Aorta (tissue), 5 donors: ENCODE measurements around the gene PDIA6. TPM values are rescaled to one million over a fixed set of nuclear protein-coding genes. Genes with fewer than 3 reads are reported as not detected.
A peak's percentile ranks its signal among the peaks of the same experiment; 100 is the strongest.

Experiments
- ATAC-seq: fragments of 200-7000 bp; cut with Tn5 transposase; one replicate; pipeline ENCODE4 v1.9.1; 2022; ENCODE audit warnings: moderate library complexity; ENCODE audit not compliant: low FRiP score
- DNase-seq, 2 donors: peaks; one replicate each; pipeline ENCODE4 v3.0.0-alpha.2; 2020
- H3K27ac ChIP-seq, 2 donors: one replicate each; pipeline ENCODE4 v1.5.1; 2013; ENCODE audit warnings: low read length in 2 of 2, mild to moderate bottlenecking in 2 of 2, moderate library complexity in 2 of 2, control low read depth in 1 of 2, inconsistent platforms in 1 of 2, low read depth in 1 of 2
- H3K27me3 ChIP-seq, 2 donors: one replicate each; pipeline ENCODE4 v1.6.1; 2013; ENCODE audit warnings: control low read depth in 1 of 2, low read length in 1 of 2, mild to moderate bottlenecking in 1 of 2, moderate library complexity in 1 of 2; ENCODE audit not compliant: insufficient read depth in 2 of 2, control insufficient read depth in 1 of 2
- H3K36me3 ChIP-seq, 2 donors: one replicate each; pipeline ENCODE4 v1.6.1; 2013; ENCODE audit warnings: control low read depth in 1 of 2, low read length in 1 of 2, mild to moderate bottlenecking in 1 of 2; ENCODE audit not compliant: insufficient read depth in 2 of 2, control insufficient read depth in 1 of 2
- H3K4me1 ChIP-seq, 2 donors: one replicate each; pipeline ENCODE4 v1.6.1; 2013; ENCODE audit warnings: low read length in 2 of 2, control low read depth in 1 of 2, mild to moderate bottlenecking in 1 of 2, moderate library complexity in 1 of 2; ENCODE audit not compliant: insufficient read depth in 2 of 2, control insufficient read depth in 1 of 2
- H3K4me3 ChIP-seq, 2 donors: one replicate each; pipeline ENCODE4 v1.5.1; 2013; ENCODE audit warnings: low read length in 2 of 2, control low read depth in 1 of 2, mild to moderate bottlenecking in 1 of 2
- H3K9me3 ChIP-seq: one replicate; pipeline ENCODE4 v1.6.1; 2013; ENCODE audit warnings: mild to moderate bottlenecking, low read length; ENCODE audit not compliant: control insufficient read depth
- WGBS, 2 donors: extraction: QIAGEN DNeasy Blood & Tissue Kit; methylation state at CpG; one replicate each; pipeline ENCODE4 v1.1.7; 2013; 5-methylcytosine and 5-hydroxymethylcytosine counted together
- intact Hi-C, 2 donors: fragments of 100-400 bp; cut with DNase I; formaldehyde crosslinking; loops; one replicate each; pipeline versions ENCODE4 v1.14.2 to v1.15.0; 2022
- polyA plus RNA-seq, 2 donors: library from polyadenylated mRNA; stranded (reverse); fragments of 200-250 nt; gene quantifications; one replicate each; pipeline ENCODE4 v1.2.3, GENCODE V29; 2013
- total RNA-seq, 2 donors: library from RNA; stranded (reverse); fragmentation: NEBNext Ultra II Directional; extraction: Animal tissue kit (Norgen Biotek cat#: 25700); gene quantifications; one replicate each; pipeline ENCODE4 v1.2.1, GENCODE V29; 2021
- donor health status: healthy with polysubstance abuse.
- donor health status: Bipolar disorder and iron deficiency.
- donor health status: DM: no; HTN: no; CAD: no.
- donor health status: DM: no; HTN: no; CAD: no.
- donor health status: DM: yes; HTN: yes; CAD: no.

Gene PDIA6
- total and polyA plus RNA-seq, 4 donors, result 89.4 to 128 (median 105) TPM

DNA sequence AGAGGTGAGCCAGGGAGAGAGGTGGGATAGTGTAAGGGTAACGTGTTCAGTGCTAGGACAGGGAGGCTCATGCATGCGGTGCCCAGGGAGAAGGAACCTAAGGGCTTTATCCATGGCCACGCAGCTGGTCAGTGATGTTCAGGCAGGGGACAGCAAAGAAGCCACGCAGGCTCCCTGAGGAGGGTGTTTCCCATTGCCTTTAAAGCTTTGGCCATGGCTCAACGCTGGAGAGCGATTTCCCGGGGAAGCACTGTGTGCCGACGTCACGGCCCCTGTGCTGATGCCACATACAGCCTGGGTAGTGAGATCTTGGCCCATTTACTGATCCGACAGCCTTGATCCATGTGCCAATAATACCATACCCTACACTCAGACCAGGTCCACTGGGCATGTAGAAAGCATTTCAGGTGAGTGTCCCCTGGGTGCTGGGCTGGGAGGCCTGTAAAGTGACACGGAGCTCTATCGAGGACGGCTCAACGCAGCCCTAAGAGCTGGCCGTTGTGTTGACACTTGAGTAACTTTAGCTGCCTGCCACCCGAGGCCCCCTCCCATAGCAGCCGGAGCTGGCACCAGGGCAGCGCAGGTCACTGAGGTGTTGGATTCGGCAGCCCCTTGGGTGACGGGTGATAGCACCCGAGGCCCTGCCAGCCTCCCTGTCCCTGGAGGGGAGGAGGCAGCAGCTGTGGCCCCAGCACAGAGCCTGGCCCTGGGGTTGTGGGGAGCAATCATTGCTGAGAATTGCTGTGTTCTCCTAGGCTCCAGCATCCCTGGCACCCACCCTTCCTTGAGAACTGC, 41.4 kb downstream of the PDIA6 start:
- no peak overlapping the region for H3K27ac ChIP-seq
- intact Hi-C loops, result no loop called here
- 77 to 82% methylated on average over 22 of the region's 22 CpGs for WGBS, 2 donors
- H3K27me3 ChIP-seq, result no peaks in the 10 kb centered on the region
- no peaks in the 10 kb centered on the region for H3K4me1 ChIP-seq
- no peak overlapping the region for H3K4me3 ChIP-seq
- DNase-seq (peak in 1 of 2 donors; percentile 67), ATAC-seq (no peak)
- no peaks in the 10 kb centered on the region for H3K36me3 ChIP-seq
- H3K9me3 ChIP-seq, result no peaks in the 10 kb centered on the region

DNA sequence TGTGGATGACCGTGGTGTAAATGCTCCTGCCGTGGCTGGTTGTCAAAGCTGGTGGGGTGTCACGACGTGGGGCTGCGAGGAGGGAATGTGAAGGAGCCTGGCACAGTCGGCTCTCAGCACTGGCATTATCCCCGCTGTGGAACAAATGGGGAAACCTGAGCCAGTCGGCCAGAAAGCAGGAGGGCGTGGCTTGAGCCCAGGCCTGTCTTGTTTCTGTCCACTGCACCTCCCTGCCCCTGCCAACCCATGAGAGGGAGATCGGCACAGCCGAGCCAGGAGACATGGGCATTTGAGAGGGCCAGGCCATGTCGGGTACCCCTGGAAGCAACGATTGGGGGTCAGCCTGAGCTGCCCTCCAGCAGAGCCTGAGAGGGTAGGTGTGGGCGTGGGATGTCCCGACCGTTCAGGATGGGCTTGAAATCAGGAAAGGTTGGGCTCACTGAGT, 44.5 kb downstream of the PDIA6 start:
- H3K9me3 ChIP-seq, result no peaks in the 10 kb centered on the region
- no peak overlapping the region for H3K4me3 ChIP-seq
- no peak overlapping the region for H3K27ac ChIP-seq
- intact Hi-C loops, result no loop called here
- H3K36me3 ChIP-seq, result no peaks in the 10 kb centered on the region
- ATAC-seq, result no peak
- H3K27me3 ChIP-seq, result no peaks in the 10 kb centered on the region
- peak in 1 of 2 donors; percentile 67 for DNase-seq
- WGBS, 2 donors, result 64 to 66% methylated on average over 15 to 16 of the region's 16 CpGs
- no peaks in the 10 kb centered on the region for H3K4me1 ChIP-seq

DNA sequence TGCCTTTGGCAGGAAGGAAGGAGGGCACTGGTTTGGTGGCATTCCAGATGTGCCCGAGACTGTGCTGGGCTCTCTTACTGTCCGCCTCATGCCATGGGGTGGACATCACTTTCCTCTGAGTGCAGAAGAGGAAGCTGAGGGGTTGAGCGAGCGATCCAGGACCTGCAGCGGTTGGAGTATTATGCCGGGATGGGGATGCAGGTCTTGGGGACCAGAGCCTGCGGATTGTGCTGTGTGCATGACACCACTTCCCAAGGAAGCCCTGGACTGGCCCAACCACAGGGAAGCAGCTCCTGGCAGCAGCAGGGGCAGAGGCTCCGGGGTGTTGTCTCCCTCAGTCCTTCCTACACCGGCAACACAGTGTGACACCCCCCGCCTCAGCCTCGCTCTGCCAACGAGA, 46.7 kb downstream of the PDIA6 start:
- WGBS, 2 donors, result 87 to 90% methylated on average over 12 of the region's 12 CpGs
- Histone ChIP-seq H3K27ac (no peak overlapping the region), H3K4me3 (no peak overlapping the region), H3K9me3 (no peaks in the 10 kb centered on the region), H3K27me3 (no peaks in the 10 kb centered on the region), H3K4me1 (no peaks in the 10 kb centered on the region), H3K36me3 (no peaks in the 10 kb centered on the region)
- DNase-seq (peak in 1 of 2 donors; percentile 43), ATAC-seq (no peak)
- intact Hi-C loops, result no loop called here

GRCh38 chr2:10765461-10765860, 47.1 kb downstream of the PDIA6 start:
- H3K27me3 ChIP-seq, result no peaks in the 10 kb centered on the region
- intact Hi-C loops, result no loop called here
- H3K4me3 ChIP-seq, result no peak overlapping the region
- H3K9me3 ChIP-seq, result no peaks in the 10 kb centered on the region
- ATAC-seq (no peak), DNase-seq (peak in 1 of 2 donors; percentile 24)
- H3K36me3 ChIP-seq, result no peaks in the 10 kb centered on the region
- WGBS, 2 donors, result 76 to 78% methylated on average over 5 of the region's 5 CpGs
- H3K4me1 ChIP-seq, result no peaks in the 10 kb centered on the region
- no peak overlapping the region for H3K27ac ChIP-seq

GRCh38 chr2:10764896-10765295, 47.7 kb downstream of the PDIA6 start:
- no peak overlapping the region for H3K27ac ChIP-seq
- no peaks in the 10 kb centered on the region for H3K4me1 ChIP-seq
- ATAC-seq (no peak), DNase-seq (peak in 1 of 2 donors; percentile 35)
- no peaks in the 10 kb centered on the region for H3K27me3 ChIP-seq
- no peak overlapping the region for H3K4me3 ChIP-seq
- intact Hi-C loops, result no loop called here
- H3K36me3 ChIP-seq, result no peaks in the 10 kb centered on the region
- H3K9me3 ChIP-seq, result no peaks in the 10 kb centered on the region
- WGBS, 2 donors, result 88 to 90% methylated on average over 4 of the region's 4 CpGs

- no peak for ATAC-seq
- Histone ChIP-seq H3K9me3 (no peaks in the 10 kb centered on the region), H3K4me1 (no peaks in the 10 kb centered on the region), H3K36me3 (no peaks in the 10 kb centered on the region), H3K27ac (no peak overlapping the region), H3K27me3 (no peaks in the 10 kb centered on the region), H3K4me3 (no peak overlapping the region)
- 77 to 79% methylated on average over 18 of the region's 18 CpGs for WGBS, 2 donors
- DNase-seq, result peak in 1 of 2 donors; percentile 55
- intact Hi-C loops, result no loop called here
Measured at GRCh38 chr2:10764096-10764785, 48.3 kb downstream of the PDIA6 start.

DNA sequence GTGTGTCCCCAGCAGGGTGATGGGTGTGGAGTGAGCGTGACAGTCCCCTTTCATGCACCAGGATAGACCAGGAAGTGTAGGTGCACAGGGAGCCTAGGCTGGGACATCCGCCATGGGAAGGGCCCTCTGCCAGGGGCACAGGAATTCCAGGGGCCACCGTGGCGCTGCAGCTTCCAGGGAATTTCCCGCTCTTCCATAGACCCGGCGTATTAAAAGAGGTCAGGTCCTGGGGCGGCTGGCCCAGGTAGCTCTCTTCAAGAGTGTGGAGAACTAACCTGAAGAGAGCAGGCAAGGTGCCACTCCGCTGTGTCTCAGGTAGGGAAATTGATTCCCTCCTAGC, 49.2 kb downstream of the PDIA6 start:
- H3K4me1 ChIP-seq, result no peaks in the 10 kb centered on the region
- H3K4me3 ChIP-seq, result no peak overlapping the region
- no peaks in the 10 kb centered on the region for H3K36me3 ChIP-seq
- H3K27me3 ChIP-seq, result no peaks in the 10 kb centered on the region
- ATAC-seq (no peak), DNase-seq (peak in 1 of 2 donors; percentile 54)
- intact Hi-C loops, result no loop called here
- no peaks in the 10 kb centered on the region for H3K9me3 ChIP-seq
- WGBS, 2 donors, result 70 to 80% methylated on average over 9 of the region's 9 CpGs
- H3K27ac ChIP-seq, result no peak overlapping the region

DNA sequence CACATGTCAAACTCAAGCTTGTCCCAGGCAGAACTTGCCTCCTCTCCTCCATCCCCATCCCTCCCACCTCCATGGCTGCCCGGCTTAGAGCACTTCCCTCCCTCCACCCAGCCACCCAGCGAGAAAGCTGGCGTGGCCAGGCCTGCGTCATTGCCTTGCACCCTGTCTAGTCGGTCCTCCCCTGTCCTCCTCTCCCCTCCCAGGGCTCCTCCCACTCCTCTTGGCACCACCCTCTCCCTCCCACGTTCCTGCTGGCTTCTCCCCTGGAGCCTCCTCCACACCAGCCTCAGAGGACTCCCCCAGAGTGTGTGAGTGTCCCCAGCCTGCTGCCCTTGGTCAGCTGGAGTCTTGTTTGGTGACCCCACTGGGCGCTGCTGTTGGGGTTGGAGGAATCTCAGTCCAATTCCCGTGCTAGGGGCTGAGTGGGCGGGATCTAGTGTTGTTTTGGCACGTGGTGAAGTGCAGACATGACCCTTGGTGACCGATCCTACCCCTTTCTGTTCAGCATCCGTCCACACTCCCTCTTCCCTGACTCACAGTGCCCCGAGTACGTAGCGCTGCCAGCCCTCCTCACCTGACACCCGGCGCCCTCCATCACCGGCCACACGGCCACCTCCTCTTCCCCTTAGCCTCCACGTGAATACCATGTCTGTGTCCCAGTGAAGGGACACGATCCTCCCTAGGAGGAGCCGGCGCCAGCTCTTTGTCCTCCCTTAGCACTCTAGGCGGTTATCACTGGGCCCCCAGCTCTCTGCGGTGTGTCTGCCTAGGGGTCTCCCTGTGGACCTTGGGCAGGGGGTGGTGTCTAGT, 49.7 kb downstream of the PDIA6 start:
- Histone ChIP-seq H3K4me3 (no peak overlapping the region), H3K27ac (no peak overlapping the region), H3K36me3 (no peaks in the 10 kb centered on the region), H3K9me3 (no peaks in the 10 kb centered on the region), H3K4me1 (no peaks in the 10 kb centered on the region), H3K27me3 (no peaks in the 10 kb centered on the region)
- intact Hi-C loops, result no loop called here
- peak in 1 of 2 donors; percentile 67 for DNase-seq
- WGBS, 2 donors, result 45 to 48% methylated on average over 25 of the region's 25 CpGs
- ATAC-seq, result no peak
